Measurements from ENCODE around the gene WRNIP1.

The WRNIP1 gene

DNA sequence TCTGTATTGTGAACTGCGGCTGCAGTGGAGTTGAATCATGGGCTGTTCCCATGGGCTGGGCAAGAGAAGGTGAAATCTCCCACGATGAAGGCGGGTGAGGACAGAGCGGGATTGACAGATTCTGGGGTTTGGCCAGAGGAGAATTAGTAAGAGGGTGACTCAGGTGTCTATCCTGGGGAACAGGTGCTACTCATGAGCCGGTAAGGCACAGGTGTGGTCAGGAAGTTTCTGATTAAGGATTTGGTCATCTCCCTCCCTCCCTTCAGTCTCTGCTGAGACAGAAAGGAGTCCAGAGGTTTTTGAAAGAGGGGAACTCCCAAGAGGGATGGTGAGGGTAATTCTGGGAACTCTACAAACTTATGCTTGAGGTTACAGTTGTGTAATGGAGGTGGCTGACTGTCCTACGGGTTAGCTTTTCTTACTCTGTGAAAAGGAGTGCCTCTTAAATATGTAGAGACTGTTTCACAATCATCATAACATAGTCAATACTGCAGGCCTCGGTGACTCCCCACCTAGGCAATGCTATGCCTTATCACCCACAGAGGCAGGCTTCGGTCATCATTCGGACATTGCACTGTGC lies 45.0 kb downstream of the WRNIP1 start:
- DNase-seq: no peak

DNA sequence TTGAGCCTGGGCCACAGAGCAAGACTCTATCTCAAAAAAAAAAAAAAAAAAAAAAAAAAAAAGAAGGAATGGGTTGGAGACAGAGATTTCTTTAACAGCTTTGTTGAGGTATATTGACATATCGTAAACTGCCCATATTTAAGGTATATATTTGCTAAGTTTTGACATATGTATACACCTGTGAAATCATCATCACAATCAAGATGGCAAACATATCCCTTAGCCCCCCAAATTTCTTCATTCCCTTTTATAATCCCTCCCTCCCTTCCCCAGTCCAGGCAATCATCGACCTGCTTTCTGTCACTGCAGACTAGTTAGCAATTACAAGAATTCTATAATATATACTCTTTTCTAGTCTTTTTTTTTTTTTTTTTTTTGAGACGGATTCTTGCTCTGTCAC lies 47.5 kb downstream of the WRNIP1 start:
- no peak for DNase-seq

DNA sequence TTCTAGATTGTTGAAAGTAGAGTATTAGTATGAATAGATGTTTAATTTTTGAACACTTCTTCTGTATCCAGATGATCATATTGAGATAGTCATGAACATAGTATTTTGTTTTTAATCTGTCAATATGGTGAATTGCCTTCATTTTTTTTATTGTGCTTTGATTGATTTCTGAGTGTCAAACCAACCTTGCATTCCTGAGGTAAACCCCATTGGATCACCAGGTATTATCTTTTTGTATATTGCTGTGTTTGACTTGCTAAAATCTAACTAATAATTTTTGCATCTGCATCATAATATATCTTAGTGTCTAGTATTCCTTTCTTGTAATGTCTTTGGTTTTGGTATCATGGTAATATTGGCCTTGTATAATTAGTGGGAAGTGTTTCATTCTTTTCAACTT lies 51.0 kb downstream of the WRNIP1 start:
- DNase-seq: no peak

DNA sequence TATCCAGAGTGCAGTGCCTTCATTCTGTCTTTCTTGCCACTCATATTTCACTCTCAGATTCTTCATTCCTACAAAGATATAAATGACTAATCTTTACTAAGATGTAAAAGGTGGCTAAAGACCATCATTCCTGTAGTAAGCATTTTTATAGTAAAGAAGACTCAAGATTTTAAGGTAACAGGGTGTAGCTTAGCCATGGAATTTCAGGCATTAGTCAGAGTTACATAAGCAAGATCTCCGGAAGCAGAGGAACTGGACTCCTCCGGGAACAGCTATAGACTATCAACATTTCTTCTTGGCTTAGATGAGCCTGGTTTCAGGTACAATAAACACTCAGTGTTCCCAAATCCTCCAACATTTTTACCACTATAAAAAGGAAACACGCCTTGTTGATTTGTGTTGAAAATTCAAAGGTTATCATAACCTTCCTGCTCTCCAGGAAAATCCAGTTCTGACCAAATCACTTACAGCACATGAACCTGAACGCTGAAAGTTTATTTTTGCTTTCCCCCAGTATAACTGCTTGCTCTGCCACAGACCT lies 52.8 kb downstream of the WRNIP1 start:
- DNase-seq: no peak

DNA sequence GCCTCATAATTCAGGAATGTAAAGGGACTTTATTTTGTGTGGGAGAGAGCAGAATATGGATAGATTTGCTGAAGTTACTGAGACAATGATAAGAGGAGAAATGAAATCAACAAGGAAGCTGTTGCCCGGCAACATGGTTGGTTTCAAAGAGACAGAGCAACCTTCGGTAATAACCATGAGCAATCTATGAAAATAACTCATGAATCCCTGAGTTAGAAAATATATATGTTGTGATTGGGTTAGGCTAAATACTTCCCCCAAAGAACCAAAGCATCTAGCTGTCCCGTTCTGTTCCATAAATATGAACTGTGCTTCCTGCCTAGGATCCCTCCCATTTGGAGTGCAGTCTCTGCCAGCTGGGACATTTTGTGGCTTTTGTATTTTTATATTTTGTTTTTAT lies 53.4 kb downstream of the WRNIP1 start:
- no peak for DNase-seq

DNA sequence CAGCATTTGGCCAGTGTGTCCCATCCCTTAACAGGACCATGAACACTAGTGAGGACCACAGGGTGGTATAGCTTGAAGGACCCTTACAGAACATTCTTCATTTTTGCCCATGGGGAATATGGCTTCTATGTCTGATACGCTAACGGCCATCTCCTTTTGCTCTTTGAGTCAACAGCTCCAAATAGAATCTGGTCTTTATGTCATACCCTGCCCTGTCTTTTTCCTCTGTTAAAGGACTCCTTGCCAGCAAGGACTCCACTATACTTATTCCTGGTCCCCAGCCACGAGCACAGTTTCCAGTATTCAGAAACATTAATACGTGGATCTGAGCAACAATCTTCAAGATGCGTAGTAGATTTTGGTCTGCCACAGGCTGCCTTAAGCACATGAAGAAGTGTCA lies 53.9 kb downstream of the WRNIP1 start:
- no peak for DNase-seq

DNA sequence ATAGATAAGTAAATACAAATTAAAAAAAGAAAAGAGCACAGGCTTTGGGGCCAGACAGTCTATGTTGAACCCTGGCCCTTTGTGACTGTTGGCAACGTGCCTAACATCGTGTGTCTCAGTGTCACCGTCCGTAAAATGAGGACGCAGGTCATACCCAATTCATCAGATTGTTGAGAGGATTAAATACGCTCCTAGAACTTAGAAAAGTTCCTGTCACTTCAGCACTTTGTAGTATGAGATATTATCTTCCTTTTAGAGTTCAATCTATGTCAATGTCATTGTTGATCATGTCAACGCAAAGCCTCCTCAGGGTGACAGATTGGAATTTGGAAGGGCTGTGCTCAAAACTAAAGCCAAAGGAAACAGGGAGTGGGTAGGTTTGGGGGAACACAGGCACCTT lies 54.8 kb downstream of the WRNIP1 start:
- no peak for DNase-seq

DNA sequence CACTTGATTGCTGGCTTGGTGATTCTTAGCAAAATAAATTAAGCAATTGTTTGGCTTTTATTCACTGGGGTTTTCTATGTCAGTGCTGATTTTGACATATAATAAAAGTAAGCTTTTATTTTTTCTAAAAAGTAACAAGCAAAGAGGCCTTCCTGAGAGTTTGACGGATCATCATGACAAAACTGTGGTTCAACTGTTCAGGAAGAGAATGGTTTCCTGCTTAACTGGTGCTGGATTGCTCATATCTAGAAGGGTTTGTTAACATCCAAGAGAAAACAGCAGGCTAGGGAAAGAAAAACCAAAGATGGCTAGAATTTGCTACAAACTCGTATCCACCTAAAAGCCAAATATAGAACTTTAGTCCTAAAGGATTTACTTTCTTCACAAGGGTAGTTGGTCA lies 55.2 kb downstream of the WRNIP1 start:
- DNase-seq: no peak

DNA sequence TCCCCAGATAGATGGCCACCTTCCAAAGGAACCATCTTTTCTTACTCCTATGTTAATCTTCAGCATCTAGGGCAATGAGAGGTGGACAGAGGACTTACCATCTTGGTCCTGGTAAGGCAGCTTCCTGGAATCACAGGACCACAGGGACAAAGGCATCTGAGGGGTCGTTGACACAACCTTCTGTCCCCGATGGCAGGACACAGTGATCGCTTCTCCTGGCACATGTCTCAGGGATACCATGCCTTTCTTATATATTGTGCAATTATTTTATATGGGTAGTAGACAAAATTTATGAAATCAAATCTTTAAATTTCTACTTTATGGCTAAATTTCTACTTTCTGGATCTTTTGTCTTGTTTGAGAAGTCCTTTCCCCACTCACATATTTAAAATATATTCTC lies 56.4 kb downstream of the WRNIP1 start:
- no peak for DNase-seq

DNA sequence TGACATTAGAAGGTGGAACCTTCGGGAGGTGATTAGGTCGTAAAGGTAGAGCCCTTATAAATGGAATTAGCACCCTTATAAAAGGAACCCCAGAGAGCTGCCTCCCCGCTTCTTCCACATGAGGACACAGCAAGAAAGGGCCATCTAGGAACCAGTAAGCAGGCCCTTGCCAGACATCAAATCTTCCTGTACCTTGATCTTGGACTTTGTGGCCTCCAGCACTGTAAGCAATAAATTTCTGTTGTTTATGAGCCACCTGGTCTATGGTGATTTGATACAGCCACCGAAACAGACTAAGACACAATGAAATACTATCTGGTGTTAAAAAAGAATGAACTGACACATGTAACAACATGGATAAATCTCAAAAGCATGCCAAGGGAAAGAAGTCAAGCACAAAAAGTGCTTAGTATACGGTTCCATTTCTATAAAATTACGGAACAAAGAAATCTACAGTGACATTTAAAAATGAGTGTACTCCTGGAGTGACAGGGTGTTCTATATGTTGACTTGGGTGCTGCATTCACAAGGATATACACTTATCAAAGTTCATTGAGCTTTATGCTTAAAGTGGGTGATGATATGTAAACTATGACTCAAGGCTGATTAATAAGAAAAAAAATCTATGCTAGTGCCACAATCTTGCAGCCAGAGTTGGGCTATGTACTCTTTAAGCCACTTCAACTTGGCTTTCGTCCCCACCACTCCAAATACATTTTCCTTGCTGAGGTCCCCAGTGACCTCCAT lies 58.1 kb downstream of the WRNIP1 start:
- no peak for DNase-seq

DNA sequence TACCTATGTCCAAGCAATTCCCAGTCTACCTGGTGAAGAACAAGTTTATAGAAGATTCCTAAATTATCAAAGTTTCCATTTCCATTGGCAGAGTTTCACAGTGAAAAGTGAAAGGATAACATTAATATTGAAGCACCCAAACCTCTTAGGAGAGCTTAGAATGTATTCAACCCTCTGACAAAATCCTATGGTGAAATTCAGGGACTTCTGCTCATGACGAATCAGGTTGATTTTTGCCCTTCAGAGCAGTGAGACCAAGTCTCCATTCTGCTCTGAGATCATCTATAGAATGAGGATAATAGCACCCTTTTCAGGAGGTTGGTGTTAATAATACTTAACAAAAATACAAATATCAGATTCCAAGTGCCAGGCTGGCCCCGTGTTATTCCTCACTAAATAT lies 60.9 kb downstream of the WRNIP1 start:
- DNase-seq: no peak

DNA sequence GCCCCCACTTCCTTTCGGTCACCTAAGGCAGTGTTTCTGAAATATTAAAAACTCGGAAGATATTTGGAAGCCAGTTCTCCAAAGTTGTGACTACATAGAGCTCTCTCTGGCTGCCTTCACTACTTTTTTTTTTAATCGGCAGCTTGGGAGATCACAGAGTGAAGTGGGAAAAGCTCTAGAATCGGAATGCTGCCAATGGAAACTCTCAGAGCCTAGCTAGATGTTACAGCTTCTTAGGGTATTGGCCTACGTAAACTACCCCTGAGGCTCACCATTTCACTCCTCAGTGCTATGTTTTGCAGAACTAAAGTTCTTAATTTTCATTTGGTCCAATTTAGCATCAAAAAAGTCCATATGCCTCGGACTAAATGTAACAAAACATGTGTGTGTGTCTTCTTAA lies 61.9 kb downstream of the WRNIP1 start:
- DNase-seq: no peak

DNA sequence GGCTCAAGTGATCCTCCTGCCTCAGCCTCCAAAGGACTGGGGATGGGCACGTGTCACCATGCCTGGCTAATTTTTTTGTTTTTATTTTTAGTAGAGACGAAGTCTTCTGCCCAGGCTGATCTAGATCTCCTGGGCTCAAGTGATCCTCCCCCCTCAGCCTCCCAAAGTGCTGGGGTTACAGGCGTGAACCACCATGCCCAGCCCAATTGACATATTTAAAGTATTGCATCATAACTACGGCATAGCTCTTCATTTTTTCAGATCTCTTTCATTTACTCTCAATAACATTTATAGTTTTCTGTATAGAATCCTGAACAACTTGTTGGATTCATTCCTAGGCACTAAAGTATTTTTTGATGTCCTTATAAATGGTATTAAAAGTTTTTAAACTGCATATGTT lies 63.4 kb downstream of the WRNIP1 start:
- DNase-seq: no peak

DNA sequence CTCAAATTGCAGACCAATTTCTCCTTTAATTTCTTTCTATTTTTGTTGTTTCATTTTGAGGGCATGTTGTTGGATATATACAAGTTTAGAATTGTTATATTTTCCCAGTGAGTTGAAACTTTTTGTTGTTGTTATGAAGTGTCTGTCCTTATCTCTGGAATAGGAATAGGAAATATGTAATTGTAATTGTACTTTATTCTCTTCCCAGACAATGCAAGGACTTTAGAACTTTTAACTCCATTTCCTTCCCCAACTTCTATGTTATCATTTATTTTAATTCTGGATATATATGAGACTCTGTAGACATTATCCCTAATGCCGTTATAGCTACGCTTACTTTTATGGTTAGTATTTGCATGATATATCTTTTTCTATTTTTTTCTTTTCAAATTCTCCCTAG lies 64.1 kb downstream of the WRNIP1 start:
- DNase-seq: no peak

DNA sequence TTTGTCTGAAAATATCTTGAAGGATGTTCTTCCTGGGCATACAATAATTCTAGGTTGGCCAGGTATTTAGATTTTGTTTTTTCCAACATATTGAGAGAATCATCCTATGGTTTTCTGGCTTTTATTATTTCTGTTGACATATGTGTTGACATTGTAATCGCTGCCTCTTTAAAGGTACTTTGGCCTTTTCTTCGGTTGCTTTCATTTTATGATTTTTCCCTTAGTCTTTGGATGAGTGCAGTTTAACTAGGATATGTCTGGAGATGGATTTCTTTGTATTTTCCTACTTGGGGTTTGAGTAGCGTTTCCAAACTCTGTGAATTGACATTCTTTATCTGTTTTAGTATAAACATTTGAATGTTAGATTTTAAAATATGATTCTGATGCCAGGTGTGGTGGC lies 65.0 kb downstream of the WRNIP1 start:
- no peak for DNase-seq

DNA sequence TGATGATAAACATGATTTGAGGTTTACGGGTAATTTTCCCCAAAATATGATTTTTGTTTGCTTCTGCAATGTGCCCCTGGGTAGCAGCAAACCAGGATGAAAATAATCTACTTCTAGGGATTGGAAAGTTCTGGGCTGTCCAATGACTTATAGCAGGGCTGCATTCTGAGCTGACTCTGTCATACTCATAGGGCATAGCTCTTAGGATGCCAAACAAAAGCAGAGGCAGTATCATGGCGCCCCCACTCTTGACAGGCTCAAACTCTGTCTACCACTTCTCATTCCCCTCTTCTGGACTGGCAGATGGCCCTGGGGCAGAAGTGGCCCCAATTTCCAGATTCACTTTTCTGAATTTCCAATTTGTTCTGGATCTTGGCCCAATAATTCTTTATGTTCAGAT lies 66.2 kb downstream of the WRNIP1 start:
- DNase-seq: no peak

DNA sequence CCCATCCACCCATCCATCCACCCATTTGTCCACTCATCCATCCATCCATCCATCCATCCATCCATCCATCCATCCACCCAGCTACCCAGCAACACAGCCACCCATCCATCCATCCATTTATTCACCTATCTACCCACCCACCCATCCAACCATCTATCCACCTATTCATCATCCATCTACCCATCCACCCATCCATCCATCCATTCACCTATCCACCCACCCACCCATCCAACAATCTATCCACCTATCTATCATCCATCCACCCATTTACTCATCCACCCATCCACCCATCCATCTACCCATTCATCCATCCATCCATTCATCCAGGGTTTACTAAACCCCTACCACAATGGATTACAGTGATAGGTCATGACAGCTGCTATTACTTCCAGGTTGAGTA lies 69.1 kb downstream of the WRNIP1 start:
- DNase-seq: no peak
